GM11168 (cell line): Measurements from ENCODE around the gene TMEM109.

ENCODE experiments used
- in situ Hi-C: fragments of 300-500 bp; cut with MboI; formaldehyde crosslinking; loops from one replicate; pipeline ENCODE4 v1.12.0; 2022; ENCODE audit warnings: low sequenced_read_pairs; ENCODE audit not compliant: unreplicated experiment

The TMEM109 gene

GRCh38 chr11:60937811-60938210, 23.9 kb downstream of the TMEM109 start:
- in situ Hi-C loops: no loop called here

GRCh38 chr11:60938500-60938899, 24.5 kb downstream of the TMEM109 start:
- in situ Hi-C loops: no loop called here

DNA sequence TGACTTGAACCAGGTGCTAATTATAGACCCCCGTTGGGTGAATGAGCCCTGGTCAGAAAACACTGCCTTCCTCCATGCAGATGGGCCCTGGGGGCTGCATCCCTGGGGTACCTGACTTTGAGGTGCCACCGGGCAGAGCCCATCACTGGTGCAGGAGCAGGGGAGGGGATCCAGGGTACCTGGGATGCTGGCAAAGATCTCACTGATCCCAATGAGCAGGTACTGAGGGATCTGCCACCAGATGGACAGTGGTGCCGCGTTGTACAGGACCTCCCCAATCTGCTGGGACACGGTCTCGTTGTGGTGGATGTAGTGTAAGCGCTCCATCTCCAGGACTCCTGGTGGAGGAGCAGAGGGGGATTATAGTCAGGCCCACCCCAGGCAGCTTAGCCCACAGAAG, 25.3 kb downstream of the TMEM109 start:
- in situ Hi-C loops: no loop called here

DNA sequence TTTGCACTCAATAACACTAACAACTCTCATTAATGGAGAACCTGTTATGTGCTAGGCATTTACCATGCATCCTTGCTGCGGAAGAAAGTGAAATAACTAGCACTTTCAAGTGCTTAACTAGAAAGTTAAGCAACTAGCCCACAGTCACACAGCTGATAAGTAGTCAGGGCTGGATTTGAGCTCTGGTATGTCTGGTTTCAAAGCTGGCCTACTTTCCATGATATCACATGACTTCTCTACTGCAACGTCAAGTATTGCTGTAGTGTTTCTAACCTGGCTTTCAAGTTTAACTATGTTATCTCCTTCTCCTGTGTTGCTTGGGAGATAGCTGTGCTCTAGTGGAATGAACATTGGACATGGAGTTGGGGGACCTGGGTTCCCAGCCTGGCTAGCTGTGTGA, 25.9 kb downstream of the TMEM109 start:
- in situ Hi-C loops: no loop called here

DNA sequence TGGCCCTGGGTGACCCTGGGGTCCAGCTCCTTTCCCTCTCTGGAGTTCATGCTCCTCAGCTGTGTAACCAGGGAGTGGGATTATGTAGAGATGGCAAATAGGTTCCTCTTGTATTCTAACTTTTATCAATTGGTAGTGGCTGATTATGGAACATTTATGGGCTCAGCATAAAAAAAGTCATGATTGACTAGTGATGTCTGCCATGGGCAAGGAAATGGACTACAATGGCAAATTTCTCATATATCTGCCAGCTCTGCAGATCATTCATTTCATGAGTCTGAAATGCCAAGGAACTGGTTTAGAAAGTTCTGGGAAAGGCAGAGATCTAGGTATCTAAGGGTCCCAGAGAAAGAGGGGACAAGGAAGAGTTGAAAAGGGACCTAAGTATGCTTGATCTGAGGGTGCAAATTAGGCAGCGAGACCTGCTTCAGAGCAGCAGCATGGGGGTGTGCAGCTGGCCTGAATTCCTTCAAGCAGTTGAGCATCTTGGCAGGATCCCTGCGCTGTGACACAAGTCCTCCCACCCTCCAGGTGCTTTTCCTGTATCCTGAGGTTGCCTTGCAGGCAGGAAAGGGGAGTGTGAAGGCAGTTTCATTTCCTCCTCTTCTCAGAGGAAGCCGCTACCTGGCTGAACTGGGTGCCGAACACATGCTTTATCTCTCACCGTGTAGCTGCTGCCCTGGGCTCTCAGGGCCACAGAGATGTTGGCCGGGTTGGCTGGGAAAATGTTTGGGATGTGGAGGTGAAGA, 27.6 kb downstream of the TMEM109 start:
- in situ Hi-C loops: no loop called here

DNA sequence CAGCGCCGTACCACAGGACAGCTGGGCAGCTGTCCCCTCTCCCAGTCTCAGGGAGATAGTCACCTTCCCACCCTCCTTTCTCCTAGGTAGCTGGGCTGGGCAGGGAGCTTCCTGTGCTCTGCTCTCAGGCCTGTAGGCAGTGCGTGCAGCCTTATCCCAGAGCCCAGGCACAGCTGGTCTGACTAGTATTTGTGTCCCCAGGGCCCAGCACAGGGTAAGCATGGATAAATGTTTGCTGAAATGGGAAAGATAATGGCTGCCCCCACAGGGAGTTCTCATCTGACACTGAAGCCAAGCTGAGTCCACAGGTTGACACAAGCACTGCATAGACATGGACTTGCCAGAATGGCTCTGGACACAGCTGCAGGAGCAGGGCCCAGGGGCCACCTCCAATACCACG, 28.3 kb downstream of the TMEM109 start:
- in situ Hi-C loops: no loop called here

- in situ Hi-C loops: no loop called here
These were observed 29.1 kb downstream of the TMEM109 start for GRCh38 chr11:60942970-60943565.

DNA sequence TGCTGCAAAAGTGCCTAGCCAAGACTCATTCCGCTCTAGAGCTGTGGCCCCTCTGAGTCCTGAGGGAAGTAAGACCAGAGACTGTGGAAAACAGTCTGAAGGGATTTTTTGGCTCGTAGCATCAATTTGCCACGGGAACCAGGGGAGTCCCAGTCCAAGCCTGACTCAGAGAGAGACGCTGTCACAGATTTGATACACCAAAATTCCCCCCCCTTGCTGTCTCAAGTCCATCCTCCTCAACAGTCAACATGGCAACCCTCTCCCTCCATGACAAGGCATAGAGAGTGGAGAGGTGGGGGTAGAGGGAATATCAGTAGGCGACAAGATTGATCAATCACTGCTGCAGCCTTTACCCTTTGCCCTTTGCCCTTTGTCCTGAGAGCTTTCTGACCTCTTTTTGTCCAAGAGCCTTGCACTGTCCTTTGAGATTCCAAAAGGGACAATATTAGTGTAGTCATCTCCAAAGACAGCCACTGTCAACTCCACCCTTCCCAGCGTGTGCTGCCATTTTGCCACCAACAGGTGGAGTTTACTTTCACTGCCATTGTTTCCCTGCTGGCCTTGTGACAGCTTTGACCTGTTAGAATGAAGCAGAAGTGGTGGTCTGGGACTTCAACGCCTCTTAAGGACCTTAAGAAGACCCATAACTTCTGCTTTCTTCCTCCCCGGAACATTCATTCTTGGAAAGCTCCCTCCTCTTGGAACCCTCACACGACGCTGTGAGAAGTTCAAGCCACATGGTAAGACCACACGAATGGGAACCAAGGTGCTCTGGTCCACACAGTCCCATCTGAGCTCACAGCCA, 30.7 kb downstream of the TMEM109 start:
- in situ Hi-C loops: no loop called here

DNA sequence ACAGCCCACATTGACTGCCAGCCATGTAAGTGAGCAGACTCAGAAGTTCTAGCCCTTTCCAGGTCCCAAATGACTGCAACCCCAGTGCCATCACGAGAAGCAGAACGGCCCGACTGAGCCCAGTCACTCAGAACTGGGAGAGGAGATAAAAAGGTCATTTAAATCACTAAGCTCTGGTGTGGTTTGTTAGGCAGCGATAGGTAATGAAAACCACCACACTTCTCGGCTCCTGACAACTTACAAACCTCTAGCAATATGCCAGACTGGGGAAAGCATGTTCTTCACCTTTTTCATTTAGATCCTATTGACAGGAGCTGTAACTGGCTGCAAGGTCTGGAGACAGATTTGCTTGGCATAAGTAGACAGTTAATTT, 31.3 kb downstream of the TMEM109 start:
- in situ Hi-C loops: no loop called here

- in situ Hi-C loops: no loop called here
These were observed 32.8 kb downstream of the TMEM109 start for GRCh38 chr11:60946601-60947264.

DNA sequence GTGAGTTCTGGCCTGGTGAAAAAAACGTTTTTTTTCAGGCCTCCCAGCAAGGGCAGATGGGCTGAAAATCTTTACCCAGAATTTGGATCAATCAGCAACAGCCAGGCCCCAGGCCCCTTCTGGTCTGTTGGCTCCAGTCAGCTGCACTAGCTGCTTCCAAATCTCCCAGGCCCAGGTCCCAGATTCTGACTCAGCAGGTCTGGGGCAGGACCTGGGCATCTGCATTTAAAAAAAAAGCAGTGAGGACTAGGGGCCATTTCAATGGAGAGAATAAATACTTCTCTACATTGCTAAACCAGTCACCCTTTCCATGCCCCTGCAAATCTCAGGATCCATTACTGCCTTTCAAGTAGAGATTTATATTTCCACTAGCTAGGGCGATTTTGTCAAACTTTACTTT, 33.7 kb downstream of the TMEM109 start:
- in situ Hi-C loops: no loop called here

DNA sequence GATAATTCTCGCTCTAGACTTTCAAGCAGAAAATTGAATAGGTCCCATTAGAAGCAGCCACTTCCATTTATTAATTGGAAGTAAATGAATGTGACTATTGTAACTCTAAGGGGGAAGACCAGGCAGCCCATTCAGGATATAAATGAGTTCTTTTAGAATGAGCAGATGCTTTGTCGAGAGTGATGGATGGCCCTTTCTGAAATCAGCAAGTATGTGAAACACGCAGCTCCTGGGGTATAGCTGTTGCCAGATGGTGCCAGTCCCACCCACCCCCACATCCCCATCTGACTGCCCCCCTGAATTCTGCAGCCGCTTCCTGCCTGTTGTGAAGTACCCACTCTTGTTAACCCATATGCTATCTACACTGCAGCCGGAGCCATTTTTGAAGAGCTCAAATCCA, 34.3 kb downstream of the TMEM109 start:
- in situ Hi-C loops: no loop called here

DNA sequence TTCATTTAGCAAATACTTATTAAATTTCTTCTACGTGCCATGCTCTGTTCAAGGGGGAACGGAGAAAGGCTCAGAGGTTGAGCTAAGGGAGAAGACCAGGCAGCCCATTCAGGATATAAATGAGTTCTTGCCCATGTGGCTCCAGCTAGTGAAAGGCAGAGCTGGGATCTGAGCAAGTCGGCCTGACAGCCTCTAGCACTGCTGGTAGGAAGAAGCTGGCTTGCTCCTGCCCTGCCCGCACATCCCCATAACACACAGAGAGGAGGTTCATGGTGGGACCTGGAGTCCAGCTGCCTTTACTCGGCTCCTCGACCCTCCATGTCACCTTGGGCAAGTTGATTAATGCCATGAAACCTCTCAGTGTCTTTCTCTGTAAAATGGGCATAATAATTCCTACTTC, 36.1 kb downstream of the TMEM109 start:
- in situ Hi-C loops: no loop called here

DNA sequence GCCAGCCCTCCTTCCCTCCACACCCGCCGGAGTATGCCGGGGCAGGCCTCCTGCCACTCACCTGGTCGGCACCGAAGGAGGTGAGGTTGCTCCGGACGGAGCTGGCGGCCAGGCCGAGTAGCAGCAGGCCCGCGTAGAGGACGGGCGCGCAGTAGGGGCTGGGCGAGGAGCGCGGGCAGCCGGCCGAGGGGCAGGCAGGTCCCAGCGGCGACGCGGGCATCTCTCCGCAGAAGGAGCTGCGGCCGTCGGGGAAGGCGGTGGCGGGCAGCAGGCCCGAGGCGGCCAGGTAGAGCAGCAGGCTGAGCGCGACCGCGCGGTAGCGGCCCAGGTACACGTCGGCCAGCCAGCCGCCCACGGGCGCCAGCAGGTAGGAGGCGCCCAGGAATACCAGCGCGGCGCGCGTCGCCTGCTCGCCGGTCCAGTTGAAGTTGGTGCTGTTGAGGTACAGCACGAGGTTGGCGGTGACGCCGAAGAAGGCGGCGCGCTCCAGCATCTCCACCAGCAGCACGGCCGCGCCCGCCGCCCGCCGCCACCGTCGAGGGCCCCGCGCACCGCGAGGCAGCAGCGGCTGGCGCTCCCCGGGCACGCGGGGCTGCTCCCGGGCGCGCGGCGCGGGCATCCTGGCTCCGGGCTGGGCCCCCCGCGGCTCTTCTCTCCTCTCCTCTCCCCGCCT, 37.1 kb downstream of the TMEM109 start:
- in situ Hi-C loops: no loop called here

DNA sequence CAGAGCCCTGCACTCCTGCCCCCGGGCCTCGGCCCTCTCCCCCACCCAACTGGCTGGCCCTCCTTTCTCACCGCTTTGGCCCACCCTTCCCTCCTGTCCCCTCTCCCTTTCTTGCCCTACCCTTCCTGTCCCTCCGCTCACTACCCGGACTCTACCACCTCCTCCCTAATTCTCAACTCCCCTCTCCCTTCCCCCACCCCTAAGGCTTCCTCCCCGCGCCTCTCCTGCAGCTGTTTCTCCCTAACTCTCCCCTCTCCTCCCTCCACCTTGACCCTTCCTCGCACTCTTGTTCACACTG, 37.6 kb downstream of the TMEM109 start:
- in situ Hi-C loops: no loop called here

DNA sequence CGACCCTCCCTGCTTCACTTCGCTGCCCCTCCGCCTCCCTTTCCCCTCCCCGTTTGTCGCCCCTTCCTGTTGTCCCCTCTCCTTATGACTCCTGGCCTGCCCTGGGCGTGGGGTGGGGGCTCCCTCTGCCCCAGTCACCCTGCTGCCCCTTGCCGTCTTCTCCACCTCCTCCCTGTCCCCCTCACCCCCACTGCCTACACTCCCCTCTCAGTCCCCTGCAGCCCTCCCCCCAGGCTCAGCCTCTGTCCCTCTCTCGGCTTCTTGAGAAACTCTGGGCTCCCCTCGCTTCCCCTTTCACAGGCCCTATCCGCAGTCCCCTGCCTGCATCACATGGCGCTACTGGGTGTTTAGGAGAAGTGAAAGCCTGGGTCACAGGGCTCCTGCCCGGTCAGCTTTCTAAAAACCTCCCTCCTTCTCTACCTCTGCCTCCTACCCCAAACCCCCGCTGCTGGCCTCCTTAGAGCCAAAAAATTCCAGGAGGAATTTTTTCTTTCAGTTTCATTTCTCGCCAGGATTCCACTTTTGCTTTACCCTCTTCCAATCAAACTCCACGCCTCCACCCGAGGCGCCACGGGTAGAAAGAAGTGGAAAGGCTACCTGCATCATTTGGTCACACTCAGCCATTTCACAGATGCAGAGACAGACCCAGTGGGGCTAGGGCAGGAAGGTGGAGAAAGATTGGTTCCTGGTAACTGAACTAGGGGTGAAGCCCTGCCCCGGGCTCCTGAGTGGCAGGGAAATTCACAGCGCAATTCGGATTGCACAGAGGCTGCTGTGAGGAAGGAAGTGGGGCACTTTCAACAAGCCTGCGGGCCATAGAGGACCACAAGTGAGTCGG, 38.2 kb downstream of the TMEM109 start, which contains the start of gene SLC15A3:
Gene SLC15A3, minus strand, starts transcription at position 273 of the 838 bp plus-strand sequence. CDS start 625 bp downstream, outside the sequence.
- in situ Hi-C loops: no loop called here

DNA sequence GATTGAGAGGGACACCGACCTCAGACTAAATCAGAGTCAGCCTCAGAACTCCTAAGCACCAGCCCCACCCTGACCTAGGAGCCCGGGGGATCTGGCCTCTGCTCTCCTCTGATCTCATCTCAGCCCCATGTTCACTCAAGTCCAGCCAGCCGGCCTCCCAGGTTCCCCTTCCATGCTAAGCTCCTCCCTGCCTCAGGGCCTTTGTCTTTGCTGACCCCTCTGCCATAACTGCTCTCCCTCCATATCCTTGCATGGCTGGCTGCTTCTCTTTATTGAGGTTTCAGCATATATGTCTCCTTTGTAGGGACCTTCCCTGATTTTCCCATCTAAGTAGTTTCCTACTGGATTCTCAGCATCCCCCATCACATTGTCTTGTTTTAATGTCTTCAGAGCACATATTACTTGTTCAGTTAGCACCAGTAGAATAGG, 38.8 kb downstream of the TMEM109 start:
- in situ Hi-C loops: no loop called here

DNA sequence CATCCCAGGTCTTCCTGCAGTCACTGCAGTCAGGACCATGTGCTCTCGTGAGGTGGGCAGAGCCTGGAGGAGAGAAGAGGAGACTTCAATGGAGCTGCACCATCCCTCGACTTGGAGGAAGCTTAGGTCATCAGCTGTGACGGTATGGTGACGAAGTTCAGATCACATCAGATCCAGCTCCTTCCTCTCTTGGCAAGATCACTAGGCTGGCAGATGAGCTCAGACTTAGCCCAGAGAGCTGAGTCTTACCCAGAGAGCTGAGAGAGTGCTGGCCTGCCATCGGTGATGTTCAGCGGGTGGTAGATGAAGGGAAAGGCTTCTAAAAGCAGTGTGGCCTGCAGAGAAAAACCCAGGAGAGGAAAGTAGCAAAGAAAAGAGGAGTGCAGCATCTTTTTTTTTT, 39.8 kb downstream of the TMEM109 start:
- in situ Hi-C loops: no loop called here

DNA sequence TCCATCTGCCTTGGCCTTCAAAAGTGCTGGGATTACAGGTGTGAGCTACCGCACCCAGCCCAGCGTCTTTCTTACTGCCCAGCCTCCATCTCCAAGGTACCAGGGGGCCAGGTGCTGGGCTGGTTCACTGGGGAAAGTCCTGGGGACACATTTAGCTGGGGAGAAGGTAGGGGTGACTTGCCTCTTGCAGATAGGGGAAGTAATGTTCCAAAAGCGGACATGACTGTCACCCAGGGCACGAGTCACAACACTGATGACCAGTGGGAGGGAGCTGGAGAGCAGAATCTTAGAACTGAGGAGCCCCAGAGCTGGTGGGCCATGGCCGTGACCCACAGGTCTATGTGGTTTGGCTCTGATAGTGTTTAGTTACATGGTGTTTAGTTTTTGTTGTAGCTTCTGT, 40.5 kb downstream of the TMEM109 start:
- in situ Hi-C loops: no loop called here

- in situ Hi-C loops: no loop called here
These were observed 41.6 kb downstream of the TMEM109 start for GRCh38 chr11:60955571-60955970.
